ENCODE results near the gene TESK1. TPM values are rescaled to one million over a fixed set of nuclear protein-coding genes. Genes with fewer than 3 reads are reported as not detected.

TESK1 gene
- total RNA-seq, 6 donors from 2014 or later, result 36.9 to 61.9 (median 43.6) TPM

DNA sequence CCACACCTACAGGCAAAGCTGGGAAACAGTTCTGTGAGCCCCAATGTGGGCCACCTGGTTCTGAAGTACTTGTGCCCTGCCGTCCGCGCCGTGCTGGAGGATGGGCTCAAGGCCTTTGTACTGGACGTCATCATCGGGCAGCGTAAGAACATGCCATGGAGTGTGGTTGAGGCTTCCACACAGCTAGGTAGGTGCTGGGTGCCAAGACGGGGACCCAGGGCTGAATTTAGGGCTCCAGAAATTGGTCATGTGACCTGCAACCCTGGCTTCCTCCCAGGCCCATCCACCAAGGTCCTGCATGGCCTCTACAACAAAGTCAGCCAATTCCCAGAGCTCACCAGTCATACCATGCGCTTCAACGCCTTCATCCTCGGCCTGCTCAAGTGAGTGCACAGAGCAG, 46.9 kb upstream of the TESK1 start:
- Histone ChIP-seq H3K27me3 (no peaks in the 10 kb centered on the region), H3K36me3 (peaks cover 5 to 70% (median 54%) of the 10 kb centered on the region in 4 donors), H3K4me3 (no peak overlapping the region), H3K27ac (no peak overlapping the region), H3K4me1 (peaks cover 6 to 8% (median 7%) of the 10 kb centered on the region in 4 donors), H3K9me3 (no peaks in the 10 kb centered on the region)
- no peak for TF ChIP-seq CTCF (IDR thresholded peaks at IDR 0.05)
- no peak for TF ChIP-seq POLR2AphosphoS5 (IDR thresholded peaks at IDR 0.05)
- TF ChIP-seq EP300 (IDR thresholded peaks at IDR 0.05), result no peak
- no peak for TF ChIP-seq POLR2A (IDR thresholded peaks at IDR 0.05)
- DNase-seq (no peak), ATAC-seq (ENCODE audit: low FRiP score in 2 of 2) (no peak)
- 96 to 98% methylated on average over 8 to 11 of the region's 11 CpGs for WGBS, 2 donors

- no peak for ATAC-seq (ENCODE audit: low FRiP score in 2 of 2)
- TF ChIP-seq POLR2AphosphoS5 (IDR thresholded peaks at IDR 0.05) (no peak), EP300 (IDR thresholded peaks at IDR 0.05) (no peak), POLR2A (IDR thresholded peaks at IDR 0.05) (no peak), CTCF (IDR thresholded peaks at IDR 0.05) (no peak)
- peak in 1 of 2 donors; percentile 75 for DNase-seq
- no peak overlapping the region for H3K4me3 ChIP-seq
- 91 to 95% methylated on average over 14 to 20 of the region's 20 CpGs for WGBS, 2 donors
- H3K36me3 ChIP-seq, result peaks cover 5 to 66% (median 52%) of the 10 kb centered on the region in 4 donors
- H3K9me3 ChIP-seq, result no peaks in the 10 kb centered on the region
- H3K4me1 ChIP-seq, result peaks cover 5 to 16% (median 13%) of the 10 kb centered on the region in 4 donors
- H3K27ac ChIP-seq, result no peak overlapping the region
- H3K27me3 ChIP-seq, result no peaks in the 10 kb centered on the region
These were observed 45.1 kb upstream of the TESK1 start for GRCh38 chr9:35559792-35560530.

DNA sequence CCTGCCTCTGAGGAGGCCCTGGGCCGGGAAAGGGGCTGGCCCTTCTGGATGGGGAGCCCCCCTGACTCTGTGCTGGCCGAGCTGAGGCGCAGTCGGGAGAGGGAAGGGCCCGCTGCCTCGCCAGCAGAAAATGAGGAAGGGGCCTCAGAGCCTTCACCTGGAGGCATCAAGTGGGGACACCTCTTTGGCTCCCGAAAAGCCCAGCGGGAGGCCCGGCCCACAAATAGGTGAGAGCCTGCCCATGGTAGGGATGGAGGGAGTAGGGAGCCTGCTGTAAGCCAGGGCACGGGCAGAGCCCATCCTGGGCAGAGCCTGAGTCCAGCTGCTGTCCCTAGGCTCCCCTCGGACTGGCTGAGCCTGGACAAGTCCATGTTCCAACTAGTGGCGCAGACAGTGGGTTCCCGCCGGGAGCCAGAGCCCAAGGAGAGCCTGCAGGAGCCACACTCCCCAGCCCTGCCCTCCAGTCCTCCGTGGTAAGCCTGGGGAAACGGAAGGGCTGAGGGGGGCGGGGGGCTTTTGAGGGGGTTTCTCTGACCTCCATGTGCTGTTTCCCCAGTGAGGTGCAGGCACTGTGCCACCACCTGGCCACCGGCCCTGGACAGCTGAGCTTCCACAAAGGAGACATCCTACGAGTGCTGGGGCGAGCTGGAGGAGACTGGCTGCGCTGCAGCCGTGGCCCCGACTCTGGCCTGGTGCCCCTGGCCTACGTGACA, 44.3 kb upstream of the TESK1 start:
- peak overlapping the region in 1 of 4 donors; percentile 23 for H3K27ac ChIP-seq
- H3K36me3 ChIP-seq, result peaks cover 0 to 58% (median 44%) of the 10 kb centered on the region in 4 donors
- no peaks in the 10 kb centered on the region for H3K27me3 ChIP-seq
- no peaks in the 10 kb centered on the region for H3K9me3 ChIP-seq
- peaks cover 5 to 16% (median 13%) of the 10 kb centered on the region in 4 donors for H3K4me1 ChIP-seq
- TF ChIP-seq POLR2A (IDR thresholded peaks at IDR 0.05), result no peak
- TF ChIP-seq POLR2AphosphoS5 (IDR thresholded peaks at IDR 0.05), result no peak
- TF ChIP-seq EP300 (IDR thresholded peaks at IDR 0.05), result no peak
- TF ChIP-seq CTCF (IDR thresholded peaks at IDR 0.05), result no peak
- H3K4me3 ChIP-seq, result no peak overlapping the region
- WGBS, 2 donors, result 88% methylated on average over 15 to 22 of the region's 24 CpGs
- DNase-seq, result peak in 1 of 2 donors; percentile 73
- ATAC-seq (ENCODE audit: low FRiP score in 2 of 2), result no peak

GRCh38 chr9:35561468-35562261, 43.4 kb upstream of the TESK1 start:
- DNase-seq, result no peak
- peaks cover 0 to 49% (median 35%) of the 10 kb centered on the region in 4 donors for H3K36me3 ChIP-seq
- H3K4me3 ChIP-seq, result no peak overlapping the region
- WGBS, 2 donors, result 85 to 94% methylated on average over 4 to 6 of the region's 6 CpGs
- no peak overlapping the region for H3K27ac ChIP-seq
- TF ChIP-seq CTCF (IDR thresholded peaks at IDR 0.05) (no peak), POLR2A (IDR thresholded peaks at IDR 0.05) (no peak), EP300 (IDR thresholded peaks at IDR 0.05) (no peak)
- ATAC-seq (ENCODE audit: low FRiP score in 2 of 2), result no peak
- H3K9me3 ChIP-seq, result no peaks in the 10 kb centered on the region
- peaks cover 5 to 16% (median 13%) of the 10 kb centered on the region in 4 donors for H3K4me1 ChIP-seq
- no peaks in the 10 kb centered on the region for H3K27me3 ChIP-seq

Data from upper lobe of left lung (tissue), 6 donors.